Measurements from ENCODE around the gene ADAMTSL2. TPM values are rescaled to one million over a fixed set of nuclear protein-coding genes. Genes with fewer than 3 reads are reported as not detected.
A peak's percentile ranks its signal among the peaks of the same experiment; 100 is the strongest.

The ADAMTSL2 gene
- polyA plus RNA-seq, 1 of the 3 experiments (the other 2 are of a cell fraction), result 0.21 TPM

GRCh38 chr9:133537257-133537656, 2.8 kb downstream of the ADAMTSL2 start:
- H3K9ac ChIP-seq, result no peak overlapping the region
- no peaks in the 10 kb centered on the region for H3K9me3 ChIP-seq
- 92% methylated on average over 9 of the region's 16 CpGs for WGBS (ENCODE audit: low lambda C conversion rate)
- H3K4me3 ChIP-seq (ENCODE audit: low read depth in 2 of 2, low read length in 1 of 2), result no peak overlapping the region
- no peaks in the 10 kb centered on the region for H3K79me2 ChIP-seq (ENCODE audit: insufficient read depth)
- H3K4me2 ChIP-seq, result no peak overlapping the region
- ChIA-PET POLR2A (interaction anchor here (1.0 kb wide), 1 partner anchor 115 kb away, joined by 3 read pairs; no protein-coding TSS in a partner anchor), CTCF (no interaction called here)
- peaks cover 0 to 52% of the 10 kb centered on the region in 2 experiments; a peak in 3 of 4 replicates for H3K4me1 ChIP-seq (ENCODE audit: control insufficient read depth in 1 of 2, insufficient read depth in 2 of 2, low read depth in 1 of 2, low read length in 1 of 2)
- H3K27me3 ChIP-seq (ENCODE audit: insufficient read depth), result no peaks in the 10 kb centered on the region
- peaks cover 0 to under 1% of the 10 kb centered on the region in 2 experiments for H3K36me3 ChIP-seq (replicated peaks in 1 of 2; ENCODE audit: control insufficient read depth in 1 of 2, insufficient read depth in 2 of 2, low read length in 1 of 2)
- DNase-seq, result no peak
- no peaks in the 10 kb centered on the region for H3F3A ChIP-seq (replicated peaks; ENCODE audit: insufficient read depth)
- H2AFZ ChIP-seq (ENCODE audit: low read depth), result no peak overlapping the region
- H3K27ac ChIP-seq (ENCODE audit: low read depth in 2 of 2, low read length in 1 of 2), result no peak overlapping the region; a peak in 1 of 4 replicates
- TF ChIP-seq REST (IDR thresholded peaks at IDR 0.05; ENCODE audit: low read depth, low read length), result no peak
- TF ChIP-seq YY1 (IDR thresholded peaks at IDR 0.05; ENCODE audit: low read depth), result no peak
- TF ChIP-seq USF1 (IDR thresholded peaks at IDR 0.05; ENCODE audit: borderline replicate concordance, low read depth), result no peak
- TF ChIP-seq RCOR1 (IDR thresholded peaks at IDR 0.05; ENCODE audit: low read length), result no peak
- no peak for TF ChIP-seq NRF1 (IDR thresholded peaks at IDR 0.05; ENCODE audit: low read depth, low read length)
- TF ChIP-seq FOXM1 (IDR thresholded peaks at IDR 0.05; ENCODE audit: low read depth), result no peak
- no peak for TF ChIP-seq MAX (IDR thresholded peaks at IDR 0.05; ENCODE audit: low read depth)
- no peaks in the 10 kb centered on the region for H4K20me1 ChIP-seq (ENCODE audit: insufficient read depth)
- H3K9me2 ChIP-seq, result no peaks in the 10 kb centered on the region

GRCh38 chr9:133538176-133538575, 3.7 kb downstream of the ADAMTSL2 start:
- peaks cover 0 to 2% of the 10 kb centered on the region in 2 experiments for H3K36me3 ChIP-seq (replicated peaks in 1 of 2; ENCODE audit: control insufficient read depth in 1 of 2, insufficient read depth in 2 of 2, low read length in 1 of 2)
- ChIA-PET POLR2A (interaction anchor here (1.4 kb wide), 1 partner anchor 98 kb away, joined by 5 read pairs; the partner anchor contains the start of gene DBH), CTCF (no interaction called here)
- H3K9me3 ChIP-seq, result no peaks in the 10 kb centered on the region
- no peak overlapping the region for H3K4me3 ChIP-seq (ENCODE audit: low read depth in 2 of 2, low read length in 1 of 2)
- no peaks in the 10 kb centered on the region for H3K79me2 ChIP-seq (ENCODE audit: insufficient read depth)
- TF ChIP-seq USF2 (IDR thresholded peaks at IDR 0.05; ENCODE audit: borderline replicate concordance, low read depth, low read length) (no peak), MAX (IDR thresholded peaks at IDR 0.05; ENCODE audit: low read depth) (no peak), ZBTB33 (IDR thresholded peaks at IDR 0.05; ENCODE audit: borderline replicate concordance, low read depth) (no peak), NFIC (IDR thresholded peaks at IDR 0.05; ENCODE audit: borderline replicate concordance) (no peak)
- no peaks in the 10 kb centered on the region for H3F3A ChIP-seq (replicated peaks; ENCODE audit: insufficient read depth)
- no peak overlapping the region for H2AFZ ChIP-seq (ENCODE audit: low read depth)
- no peaks in the 10 kb centered on the region for H3K9me2 ChIP-seq
- no peak for DNase-seq
- no peak overlapping the region for H3K4me2 ChIP-seq
- no peaks in the 10 kb centered on the region for H3K27me3 ChIP-seq (ENCODE audit: insufficient read depth)
- 100% methylated on average over 3 of the region's 14 CpGs for WGBS (ENCODE audit: low lambda C conversion rate)
- no peaks in the 10 kb centered on the region for H4K20me1 ChIP-seq (ENCODE audit: insufficient read depth)
- peak overlapping the region in 1 of 2 experiments; percentile 11; a peak in 1 of 4 replicates for H3K27ac ChIP-seq (ENCODE audit: low read depth in 2 of 2, low read length in 1 of 2)
- no peak overlapping the region for H3K9ac ChIP-seq
- H3K4me1 ChIP-seq (ENCODE audit: control insufficient read depth in 1 of 2, insufficient read depth in 2 of 2, low read depth in 1 of 2, low read length in 1 of 2), result peaks cover 0 to 42% of the 10 kb centered on the region in 2 experiments; a peak in 3 of 4 replicates

All from SK-N-SH (cell line).